Hepatocyte (in vitro differentiated cells): ENCODE data around the gene CDK14. TPM values are rescaled to one million over a fixed set of nuclear protein-coding genes. Genes with fewer than 3 reads are reported as not detected.

ENCODE experiments used
- DNase-seq: peaks from one replicate; pipeline ENCODE4 v3.0.0-alpha.2; 2016; ENCODE audit warnings: low spot score
- H2AFZ ChIP-seq: fragments of 200-600 bp; sonication (generic); 2 replicates; pipeline ENCODE4 v1.6.0; 2016; ENCODE audit warnings: antibody characterized with exemption, mild to moderate bottlenecking
- H3K27ac ChIP-seq: fragments of 200-600 bp; sonication (generic); 2 replicates; pipeline ENCODE4 v1.5.1; 2016; ENCODE audit warnings: mild to moderate bottlenecking
- H3K27me3 ChIP-seq: fragments of 200-600 bp; sonication (generic); 2 replicates; pipeline ENCODE4 v1.6.1; 2016
- H3K36me3 ChIP-seq: fragments of 200-600 bp; sonication (generic); replicated peaks from 2 replicates; pipeline ENCODE4 v1.5.1; 2016; ENCODE audit warnings: low read depth; ENCODE audit not compliant: insufficient read depth
- H3K4me1 ChIP-seq: fragments of 200-600 bp; sonication (generic); 2 replicates; pipeline ENCODE4 v1.5.1; 2016; ENCODE audit warnings: mild to moderate bottlenecking, moderate library complexity; ENCODE audit not compliant: insufficient read depth
- H3K4me2 ChIP-seq: fragments of 200-600 bp; sonication (generic); 2 replicates; pipeline ENCODE4 v1.6.0; 2016
- H3K4me3 ChIP-seq: fragments of 200-600 bp; sonication (generic); 2 replicates; pipeline ENCODE4 v1.5.1; 2016; ENCODE audit warnings: mild to moderate bottlenecking
- H3K79me2 ChIP-seq: fragments of 200-600 bp; sonication (generic); 2 replicates; pipeline ENCODE4 v1.6.0; 2017; ENCODE audit warnings: mild to moderate bottlenecking
- H3K9me2 ChIP-seq: fragments of 200-600 bp; sonication (generic); replicated peaks from 2 replicates; pipeline ENCODE4 v1.6.0; 2017; ENCODE audit warnings: mild to moderate bottlenecking; ENCODE audit not compliant: insufficient read depth
- H3K9me3 ChIP-seq: fragments of 200-600 bp; sonication (generic); 2 replicates; pipeline ENCODE4 v1.5.1; 2016; ENCODE audit warnings: low read depth, mild to moderate bottlenecking
- H4K20me1 ChIP-seq: fragments of 200-600 bp; sonication (generic); 2 replicates; pipeline ENCODE4 v1.6.0; 2016; ENCODE audit warnings: mild to moderate bottlenecking; ENCODE audit not compliant: insufficient read depth, poor library complexity, severe bottlenecking
- EZH2 ChIP-seq: fragments of 200-600 bp; sonication (generic); IDR thresholded peaks from 2 replicates; pipeline ENCODE4 v1.6.1; 2016; ENCODE audit warnings: antibody characterized with exemption, mild to moderate bottlenecking, borderline replicate concordance
- EZH2phosphoT487 ChIP-seq: fragments of 200-600 bp; sonication (generic); IDR thresholded peaks from one replicate; pipeline ENCODE4 v1.6.1; 2018; ENCODE audit warnings: antibody characterized with exemption, mild to moderate bottlenecking, low read depth, moderate library complexity; ENCODE audit not compliant: unreplicated experiment, severe bottlenecking
- WGBS: methylation state at CpG from one replicate; pipeline ENCODE4 v1.1.6; 2016; ENCODE audit warnings: low lambda C conversion rate; ENCODE audit errors: missing lambda C conversion rate; 5-methylcytosine and 5-hydroxymethylcytosine counted together
- polyA plus RNA-seq: library from polyadenylated mRNA; unstranded; fragments of >200 nt; fragmentation: Nextera tagmentation; extraction: Ambion mirVana; gene quantifications from 2 replicates; pipeline ENCODE4 v1.2.1, GENCODE V29; 2016
- total RNA-seq: library from RNA; depleted of rRNA; stranded (reverse); fragments of >200 nt; gene quantifications from 2 replicates; pipeline ENCODE4 v1.2.3, GENCODE V29; 2014
- TF ChIP-seq, protein P1 (sequence below): fragments of 200-600 bp; sonication (generic); IDR thresholded peaks from 2 replicates; pipeline ENCODE4 v1.5.1; 2016; ENCODE audit warnings: antibody characterized with exemption, mild to moderate bottlenecking; ENCODE audit not compliant: poor library complexity

Gene CDK14
- total and polyA plus RNA-seq, 2 experiments from 2014 or later = 8.6 to 23.5 TPM

DNA sequence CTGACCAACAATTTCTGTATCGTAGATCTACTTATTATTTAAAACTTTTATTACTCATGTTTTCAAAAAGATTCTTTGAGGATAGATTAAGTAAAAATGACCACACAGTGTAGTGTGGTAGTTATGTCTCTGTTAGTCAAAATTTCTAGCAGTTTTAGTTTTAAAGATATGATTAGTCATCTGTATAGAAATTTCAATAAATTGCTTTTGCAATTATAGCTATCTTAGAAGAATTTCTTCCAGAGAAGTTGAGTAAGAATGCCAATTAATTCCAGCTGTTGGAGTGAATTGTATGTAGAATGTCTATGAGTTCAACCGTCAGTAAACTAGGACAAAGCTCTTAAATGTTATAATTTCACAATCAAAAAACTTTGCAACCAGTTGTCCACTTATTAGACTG lies 229.7 kb downstream of the CDK14 start:
- no peaks in the 10 kb centered on the region for H3K9me3 ChIP-seq
- no peak overlapping the region for H3K27ac ChIP-seq
- H3K4me2 ChIP-seq = no peak overlapping the region
- DNase-seq = no peak
- H3K36me3 ChIP-seq = no peaks in the 10 kb centered on the region
- H3K4me1 ChIP-seq = no peaks in the 10 kb centered on the region
- no peak overlapping the region for H2AFZ ChIP-seq
- no peaks in the 10 kb centered on the region for H3K9me2 ChIP-seq
- H3K4me3 ChIP-seq = no peak overlapping the region
- TF ChIP-seq EZH2phosphoT487 (no peak), EZH2 (no peak)
- no peaks in the 10 kb centered on the region for H3K27me3 ChIP-seq
- 85% methylated on average over 2 of the region's 2 CpGs for WGBS
- H3K79me2 ChIP-seq = no peaks in the 10 kb centered on the region
- H4K20me1 ChIP-seq = no peaks in the 10 kb centered on the region

DNA sequence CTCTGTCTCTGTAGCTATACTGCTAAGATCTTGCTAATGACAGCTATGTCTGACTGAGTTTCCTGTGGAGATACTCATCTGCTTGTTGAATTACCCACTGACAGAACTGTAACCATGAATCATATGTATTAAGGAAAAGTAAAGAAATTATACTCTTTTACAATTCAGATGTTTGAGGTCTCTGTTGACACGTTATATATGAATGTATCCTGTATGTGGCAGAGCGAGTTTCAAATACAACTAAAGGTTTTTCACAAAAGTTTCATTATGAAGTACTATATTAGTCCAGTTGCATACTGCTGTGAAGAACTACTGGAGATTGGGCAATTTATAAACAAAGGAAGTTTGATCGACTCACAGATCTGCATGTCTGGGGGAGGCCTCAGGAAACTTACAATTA lies 232.5 kb downstream of the CDK14 start:
- Histone ChIP-seq H3K27me3 (no peaks in the 10 kb centered on the region), H2AFZ (no peak overlapping the region), H3K79me2 (no peaks in the 10 kb centered on the region), H3K9me3 (no peaks in the 10 kb centered on the region), H3K4me1 (no peaks in the 10 kb centered on the region), H3K9me2 (no peaks in the 10 kb centered on the region), H3K4me2 (no peak overlapping the region), H3K36me3 (no peaks in the 10 kb centered on the region), H3K27ac (no peak overlapping the region), H4K20me1 (no peaks in the 10 kb centered on the region), H3K4me3 (no peak overlapping the region)
- DNase-seq = no peak
- WGBS = 99% methylated on average over 3 of the region's 3 CpGs
- TF ChIP-seq EZH2phosphoT487 = no peak
- no peak for TF ChIP-seq EZH2

DNA sequence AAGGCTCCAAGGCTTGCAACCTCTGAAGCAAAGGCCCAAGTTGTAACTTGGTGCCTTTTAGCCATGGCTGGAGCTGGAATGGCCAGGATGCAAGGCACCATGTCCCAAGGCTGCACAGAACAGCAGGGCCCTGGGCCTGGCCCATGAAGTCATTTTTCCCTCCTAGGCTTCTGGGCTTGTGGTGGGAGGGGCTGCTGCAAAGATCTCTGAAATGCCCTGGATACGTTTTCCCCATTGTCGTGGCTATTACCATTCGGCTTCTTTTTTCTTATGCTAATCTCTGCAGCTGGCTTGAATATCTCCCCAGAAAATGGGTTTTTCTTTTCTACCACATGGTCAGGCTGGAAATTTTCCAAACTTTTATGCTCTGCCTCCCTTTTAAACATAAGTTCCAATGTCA lies 234.2 kb downstream of the CDK14 start:
- no peak overlapping the region for H3K4me2 ChIP-seq
- no peak overlapping the region for H3K4me3 ChIP-seq
- no peaks in the 10 kb centered on the region for H3K27me3 ChIP-seq
- DNase-seq = no peak
- H3K9me2 ChIP-seq = no peaks in the 10 kb centered on the region
- TF ChIP-seq EZH2 (no peak), EZH2phosphoT487 (no peak)
- TF ChIP-seq, protein P1, sequence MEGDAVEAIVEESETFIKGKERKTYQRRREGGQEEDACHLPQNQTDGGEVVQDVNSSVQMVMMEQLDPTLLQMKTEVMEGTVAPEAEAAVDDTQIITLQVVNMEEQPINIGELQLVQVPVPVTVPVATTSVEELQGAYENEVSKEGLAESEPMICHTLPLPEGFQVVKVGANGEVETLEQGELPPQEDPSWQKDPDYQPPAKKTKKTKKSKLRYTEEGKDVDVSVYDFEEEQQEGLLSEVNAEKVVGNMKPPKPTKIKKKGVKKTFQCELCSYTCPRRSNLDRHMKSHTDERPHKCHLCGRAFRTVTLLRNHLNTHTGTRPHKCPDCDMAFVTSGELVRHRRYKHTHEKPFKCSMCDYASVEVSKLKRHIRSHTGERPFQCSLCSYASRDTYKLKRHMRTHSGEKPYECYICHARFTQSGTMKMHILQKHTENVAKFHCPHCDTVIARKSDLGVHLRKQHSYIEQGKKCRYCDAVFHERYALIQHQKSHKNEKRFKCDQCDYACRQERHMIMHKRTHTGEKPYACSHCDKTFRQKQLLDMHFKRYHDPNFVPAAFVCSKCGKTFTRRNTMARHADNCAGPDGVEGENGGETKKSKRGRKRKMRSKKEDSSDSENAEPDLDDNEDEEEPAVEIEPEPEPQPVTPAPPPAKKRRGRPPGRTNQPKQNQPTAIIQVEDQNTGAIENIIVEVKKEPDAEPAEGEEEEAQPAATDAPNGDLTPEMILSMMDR = no peak
- 98% methylated on average over 3 of the region's 3 CpGs for WGBS
- no peaks in the 10 kb centered on the region for H3K4me1 ChIP-seq
- H4K20me1 ChIP-seq = no peaks in the 10 kb centered on the region
- H3K79me2 ChIP-seq = no peaks in the 10 kb centered on the region
- no peak overlapping the region for H2AFZ ChIP-seq
- H3K27ac ChIP-seq = no peak overlapping the region
- H3K36me3 ChIP-seq = no peaks in the 10 kb centered on the region
- H3K9me3 ChIP-seq = no peaks in the 10 kb centered on the region

DNA sequence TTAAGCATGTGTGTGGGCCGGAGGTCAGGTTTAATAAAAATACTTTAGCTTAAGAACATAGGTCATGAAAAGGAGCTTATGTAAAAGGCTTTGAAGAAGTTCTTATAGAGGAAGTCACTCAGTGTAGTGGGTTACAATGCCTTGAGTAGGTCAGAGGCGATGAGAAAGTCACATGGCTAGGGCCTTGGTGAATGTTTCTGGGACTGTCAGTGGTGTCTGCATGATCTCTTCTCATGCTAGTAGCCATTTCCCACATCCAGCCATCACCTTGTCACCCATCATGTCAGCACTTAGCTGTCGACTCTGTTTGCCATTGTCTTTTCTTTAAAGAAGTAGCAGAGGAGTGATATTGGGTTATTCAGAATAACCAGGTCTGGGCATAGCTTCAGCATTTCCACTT lies 236.6 kb downstream of the CDK14 start:
- Histone ChIP-seq H4K20me1 (no peaks in the 10 kb centered on the region), H3K9me2 (no peaks in the 10 kb centered on the region), H2AFZ (no peak overlapping the region), H3K9me3 (no peaks in the 10 kb centered on the region), H3K4me2 (no peak overlapping the region), H3K27ac (no peak overlapping the region), H3K4me3 (no peak overlapping the region), H3K4me1 (no peaks in the 10 kb centered on the region), H3K27me3 (no peaks in the 10 kb centered on the region), H3K36me3 (no peaks in the 10 kb centered on the region), H3K79me2 (no peaks in the 10 kb centered on the region)
- no peak for TF ChIP-seq EZH2
- DNase-seq = no peak
- WGBS = 86% methylated on average over 3 of the region's 3 CpGs

DNA sequence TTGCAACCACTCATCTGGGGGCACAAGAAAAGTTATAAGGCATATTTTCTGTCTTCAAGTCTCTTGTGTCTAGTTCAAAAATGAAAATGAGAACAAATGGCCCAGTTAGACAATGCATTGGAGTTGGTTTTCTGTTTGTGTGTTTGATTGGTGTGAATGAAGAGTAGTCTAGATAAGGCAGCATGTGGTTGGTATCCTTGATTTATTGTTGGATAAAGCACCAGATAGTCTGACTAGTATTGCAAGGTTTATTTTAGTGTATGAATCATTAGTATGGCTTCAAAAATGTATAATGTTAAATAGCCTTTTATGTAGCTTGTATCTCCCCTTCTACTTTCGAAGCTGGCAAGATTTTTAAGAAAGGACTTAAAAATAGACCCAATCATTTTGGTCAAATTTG lies 237.3 kb downstream of the CDK14 start:
- Histone ChIP-seq H3K79me2 (no peaks in the 10 kb centered on the region), H3K4me1 (no peaks in the 10 kb centered on the region), H3K4me3 (no peak overlapping the region), H3K9me2 (no peaks in the 10 kb centered on the region), H2AFZ (no peak overlapping the region), H3K36me3 (no peaks in the 10 kb centered on the region), H3K4me2 (no peak overlapping the region), H3K9me3 (no peaks in the 10 kb centered on the region), H3K27ac (no peak overlapping the region), H3K27me3 (no peaks in the 10 kb centered on the region), H4K20me1 (no peaks in the 10 kb centered on the region)
- WGBS = 93% methylated on average over 1 of the region's 1 CpG
- DNase-seq = no peak
- TF ChIP-seq EZH2phosphoT487 (no peak), EZH2 (no peak)
- TF ChIP-seq, protein P1 = no peak
